Activated naive CD8-positive, alpha-beta T cell treated with anti-CD3 and anti-CD28 coated beads, Interleukin-2, amount 10 ng/mL, durations not matched to agents 7 days and 5 days (primary cell): Measurements from ENCODE around the gene HCN1. TPM values are rescaled to one million over a fixed set of nuclear protein-coding genes. Genes with fewer than 3 reads are reported as not detected.

Experiments
- ATAC-seq: fragments of 150-1000 bp; cut with Tn5 transposase; one replicate; pipeline ENCODE4 v1.10.0; 2021; ENCODE audit warnings: low read depth, moderate library complexity
- POLR2A ChIA-PET: fragments of 350-600 bp; sonication (Branson Sonifier 250); formaldehyde crosslinking; loops from one replicate; lab custom pipeline; 2021; ENCODE audit warnings: antibody characterized with exemption; lab: Charles Lee
- DNase-seq: peaks from one replicate; pipeline ENCODE4 v3.0.0; 2021
- H3K27ac Mint-ChIP-seq: one replicate; pipeline ENCODE4 v1.8.0; 2022; ENCODE audit warnings: mild to moderate bottlenecking, mixed read lengths
- H3K27me3 Mint-ChIP-seq: one replicate; pipeline ENCODE4 v1.8.0; 2022; ENCODE audit warnings: mild to moderate bottlenecking, moderate library complexity, mixed read lengths
- H3K36me3 Mint-ChIP-seq: one replicate; pipeline ENCODE4 v1.8.0; 2021; ENCODE audit warnings: mild to moderate bottlenecking, mixed read lengths
- H3K4me1 Mint-ChIP-seq: one replicate; pipeline ENCODE4 v1.8.0; 2021; ENCODE audit warnings: mixed read lengths
- H3K4me3 Mint-ChIP-seq: one replicate; pipeline ENCODE4 v1.8.0; 2022; ENCODE audit warnings: mild to moderate bottlenecking, moderate library complexity, mixed read lengths
- H3K9me3 Mint-ChIP-seq: one replicate; pipeline ENCODE4 v1.8.0; 2021; ENCODE audit warnings: mixed read lengths
- total RNA-seq, 2 experiments: library from RNA; stranded (reverse); gene quantifications; one replicate each; pipeline ENCODE4 v1.2.3, GENCODE V29; 2021

Gene HCN1
- total RNA-seq, result not detected

- ATAC-seq (peak; percentile 85), DNase-seq (peak; percentile 58)
- Mint-ChIP-seq H3K27ac (no peak within 1 kb of the TSS), H3K4me3 (no peak within 1 kb of the TSS), H3K4me1 (peaks cover 1% of the 10 kb centered on the region), H3K36me3 (no peaks in the 10 kb centered on the region), H3K27me3 (peaks cover 20% of the 10 kb centered on the region), H3K9me3 (peaks cover 2% of the 10 kb centered on the region)
- POLR2A ChIA-PET, result no interaction called here
Measured at GRCh38 chr5:45696206-45696836, at the start of gene HCN1. TSS of gene HCN1 (minus strand) at chr5:45696380.

- no peaks in the 10 kb centered on the region for H3K36me3 Mint-ChIP-seq
- H3K9me3 Mint-ChIP-seq, result peaks cover 9% of the 10 kb centered on the region
- ATAC-seq, result no peak
- POLR2A ChIA-PET, result no interaction called here
- H3K27me3 Mint-ChIP-seq, result no peaks in the 10 kb centered on the region
- no peak overlapping the region for H3K4me3 Mint-ChIP-seq
- no peak for DNase-seq
- no peaks in the 10 kb centered on the region for H3K4me1 Mint-ChIP-seq
- H3K27ac Mint-ChIP-seq, result no peak overlapping the region
Measured at GRCh38 chr5:45741110-45741509, 44.9 kb upstream of the HCN1 start.

- H3K27me3 Mint-ChIP-seq, result no peaks in the 10 kb centered on the region
- POLR2A ChIA-PET, result no interaction called here
- DNase-seq, result no peak
- H3K4me1 Mint-ChIP-seq, result no peaks in the 10 kb centered on the region
- no peak for ATAC-seq
- H3K27ac Mint-ChIP-seq, result no peak overlapping the region
- peaks cover 8% of the 10 kb centered on the region for H3K9me3 Mint-ChIP-seq
- no peaks in the 10 kb centered on the region for H3K36me3 Mint-ChIP-seq
- H3K4me3 Mint-ChIP-seq, result no peak overlapping the region
Measured at GRCh38 chr5:45737153-45737552, 41.0 kb upstream of the HCN1 start.

GRCh38 chr5:45725537-45725936, 29.4 kb upstream of the HCN1 start:
- Mint-ChIP-seq H3K27ac (no peak overlapping the region), H3K4me3 (no peak overlapping the region), H3K36me3 (no peaks in the 10 kb centered on the region), H3K4me1 (no peaks in the 10 kb centered on the region), H3K9me3 (peaks cover 5% of the 10 kb centered on the region), H3K27me3 (no peaks in the 10 kb centered on the region)
- ATAC-seq, result no peak
- POLR2A ChIA-PET, result no interaction called here
- DNase-seq, result no peak

- peaks cover 20% of the 10 kb centered on the region for H3K27me3 Mint-ChIP-seq
- peaks cover 2% of the 10 kb centered on the region for H3K9me3 Mint-ChIP-seq
- no peak overlapping the region for H3K4me3 Mint-ChIP-seq
- POLR2A ChIA-PET, result no interaction called here
- H3K27ac Mint-ChIP-seq, result no peak overlapping the region
- H3K36me3 Mint-ChIP-seq, result no peaks in the 10 kb centered on the region
- ATAC-seq (no peak), DNase-seq (no peak)
- peaks cover 1% of the 10 kb centered on the region for H3K4me1 Mint-ChIP-seq
Measured at GRCh38 chr5:45697201-45697600, 1.0 kb upstream of the HCN1 start.

GRCh38 chr5:45695804-45696156, 400 bp downstream of the HCN1 start:
- peaks cover 1% of the 10 kb centered on the region for H3K4me1 Mint-ChIP-seq
- H3K36me3 Mint-ChIP-seq, result no peaks in the 10 kb centered on the region
- POLR2A ChIA-PET, result no interaction called here
- H3K4me3 Mint-ChIP-seq, result no peak overlapping the region
- H3K27me3 Mint-ChIP-seq, result peaks cover 20% of the 10 kb centered on the region
- H3K9me3 Mint-ChIP-seq, result peaks cover 2% of the 10 kb centered on the region
- ATAC-seq, result no peak
- no peak overlapping the region for H3K27ac Mint-ChIP-seq
- no peak for DNase-seq

GRCh38 chr5:45694971-45695803, 993 bp downstream of the HCN1 start:
- POLR2A ChIA-PET, result no interaction called here
- ATAC-seq (no peak), DNase-seq (peak; percentile 26)
- Mint-ChIP-seq H3K9me3 (peaks cover 2% of the 10 kb centered on the region), H3K4me1 (peaks cover 1% of the 10 kb centered on the region), H3K36me3 (no peaks in the 10 kb centered on the region), H3K4me3 (no peak overlapping the region), H3K27ac (no peak overlapping the region), H3K27me3 (peaks cover 20% of the 10 kb centered on the region)

- Mint-ChIP-seq H3K27me3 (peaks cover 20% of the 10 kb centered on the region), H3K36me3 (no peaks in the 10 kb centered on the region)
Measured at GRCh38 chr5:45694255-45694814, 1.8 kb downstream of the HCN1 start.

GRCh38 chr5:45692481-45692880, 3.7 kb downstream of the HCN1 start:
- Mint-ChIP-seq H3K27me3 (peaks cover 20% of the 10 kb centered on the region), H3K4me1 (peaks cover 1% of the 10 kb centered on the region), H3K36me3 (no peaks in the 10 kb centered on the region), H3K9me3 (peaks cover 2% of the 10 kb centered on the region), H3K27ac (no peak overlapping the region), H3K4me3 (no peak overlapping the region)
- no peak for DNase-seq
- no peak for ATAC-seq
- POLR2A ChIA-PET, result no interaction called here

More at GRCh38 chr5:45694255-45694814, 1.8 kb downstream of the HCN1 start:
- DNase-seq (no peak), ATAC-seq (no peak)
- Mint-ChIP-seq H3K27ac (peak overlapping the region; percentile 4), H3K9me3 (peaks cover 2% of the 10 kb centered on the region), H3K4me1 (peaks cover 1% of the 10 kb centered on the region), H3K4me3 (peak overlapping the region; percentile 25)
- POLR2A ChIA-PET, result no interaction called here

- POLR2A ChIA-PET, result no interaction called here
- ATAC-seq (no peak), DNase-seq (no peak)
- no peak overlapping the region for H3K27ac Mint-ChIP-seq
- H3K27me3 Mint-ChIP-seq, result peaks cover 14% of the 10 kb centered on the region
- H3K4me3 Mint-ChIP-seq, result no peak overlapping the region
- peaks cover 2% of the 10 kb centered on the region for H3K9me3 Mint-ChIP-seq
- H3K36me3 Mint-ChIP-seq, result no peaks in the 10 kb centered on the region
- peaks cover 1% of the 10 kb centered on the region for H3K4me1 Mint-ChIP-seq
Measured at GRCh38 chr5:45691656-45692055, 4.5 kb downstream of the HCN1 start.

GRCh38 chr5:45687701-45688100, 8.5 kb downstream of the HCN1 start:
- Mint-ChIP-seq H3K27ac (no peak overlapping the region), H3K36me3 (no peaks in the 10 kb centered on the region), H3K27me3 (no peaks in the 10 kb centered on the region), H3K9me3 (no peaks in the 10 kb centered on the region), H3K4me1 (no peaks in the 10 kb centered on the region), H3K4me3 (no peak overlapping the region)
- POLR2A ChIA-PET, result no interaction called here
- DNase-seq, result no peak
- ATAC-seq, result no peak

- ATAC-seq (no peak), DNase-seq (no peak)
- Mint-ChIP-seq H3K27ac (no peak overlapping the region), H3K9me3 (no peaks in the 10 kb centered on the region), H3K4me3 (no peak overlapping the region), H3K36me3 (no peaks in the 10 kb centered on the region), H3K4me1 (no peaks in the 10 kb centered on the region), H3K27me3 (no peaks in the 10 kb centered on the region)
- POLR2A ChIA-PET, result no interaction called here
Measured at GRCh38 chr5:45686620-45687019, 9.6 kb downstream of the HCN1 start.

- no peak overlapping the region for H3K27ac Mint-ChIP-seq
Measured at GRCh38 chr5:45684118-45684517, 12.1 kb downstream of the HCN1 start.

GRCh38 chr5:45680950-45681349, 15.2 kb downstream of the HCN1 start:
- Mint-ChIP-seq H3K27me3 (no peaks in the 10 kb centered on the region), H3K27ac (no peak overlapping the region), H3K4me3 (no peak overlapping the region), H3K4me1 (no peaks in the 10 kb centered on the region), H3K9me3 (no peaks in the 10 kb centered on the region), H3K36me3 (no peaks in the 10 kb centered on the region)
- no peak for ATAC-seq
- POLR2A ChIA-PET, result no interaction called here
- DNase-seq, result no peak

More at GRCh38 chr5:45684118-45684517, 12.1 kb downstream of the HCN1 start:
- POLR2A ChIA-PET, result no interaction called here
- Mint-ChIP-seq H3K36me3 (no peaks in the 10 kb centered on the region), H3K9me3 (no peaks in the 10 kb centered on the region), H3K4me3 (no peak overlapping the region), H3K4me1 (no peaks in the 10 kb centered on the region), H3K27me3 (no peaks in the 10 kb centered on the region)
- DNase-seq (no peak), ATAC-seq (no peak)
